Prostate gland (tissue), 2 donors: ENCODE results near the gene EML4. TPM values are rescaled to one million over a fixed set of nuclear protein-coding genes. Genes with fewer than 3 reads are reported as not detected.

Experiments
- DNase-seq: peaks from one replicate; pipeline ENCODE4 v3.0.0-alpha.2; 2019; ENCODE audit warnings: low spot score
- H3K27ac ChIP-seq, 2 donors: fragments of 200-600 bp; sonication (generic); 2 replicates each; pipeline ENCODE4 v1.5.1; 2017 to 2019
- H3K27me3 ChIP-seq: fragments of 200-600 bp; sonication (generic); replicated peaks from 2 replicates; pipeline ENCODE4 v1.5.1; 2019; ENCODE audit not compliant: insufficient read depth
- H3K36me3 ChIP-seq, 2 donors: fragments of 200-600 bp; sonication (generic); 1 replicate in 1 of 2; 2 replicates in 1 of 2; pipeline versions ENCODE4 v1.5.1 to v1.8.1; 2017 to 2019
- H3K4me1 ChIP-seq: fragments of 200-600 bp; sonication (generic); replicated peaks from 2 replicates; pipeline ENCODE4 v1.5.1; 2019
- H3K4me3 ChIP-seq, 2 donors: fragments of 200-600 bp; sonication (generic); 2 replicates each; pipeline ENCODE4 v1.5.1; 2017 to 2019
- H3K9me3 ChIP-seq: fragments of 200-600 bp; sonication (generic); 2 replicates; pipeline ENCODE4 v1.5.1; 2017
- POLR2A ChIP-seq: fragments of 450-650 bp; IDR thresholded peaks from one replicate; pipeline ENCODE4 v1.6.1; 2016; ENCODE audit warnings: antibody characterized with exemption, mild to moderate bottlenecking
- POLR2AphosphoS5 ChIP-seq: sonication (generic); formaldehyde crosslinking; IDR thresholded peaks from one replicate; pipeline ENCODE4 v1.6.1; 2017; ENCODE audit warnings: antibody characterized with exemption
- WGBS: methylation state at CpG from one replicate; pipeline ENCODE4 v1.1.5; 2018; 5-methylcytosine and 5-hydroxymethylcytosine counted together
- intact Hi-C: fragments of 100-400 bp; cut with DNase I; formaldehyde crosslinking; loops from one replicate; pipeline ENCODE4 v1.14.2; 2022
- total RNA-seq, 2 donors: library from RNA; depleted of rRNA; stranded (reverse); fragments of >200 nt; gene quantifications; one replicate each; pipeline ENCODE4 v1.1.0, GENCODE V29; 2016
- TF ChIP-seq, protein P1 (sequence below), 4 experiments: fragments of 200-600 bp in 2 of 4; fragments of 450-650 bp in 2 of 4; sonication (generic) in 2 of 4; IDR thresholded peaks; 1 replicate in 3 of 4; 2 replicates in 1 of 4; pipeline ENCODE4 v1.5.1; 2016 to 2019; ENCODE audit warnings: antibody characterized with exemption in 4 of 4, mild to moderate bottlenecking in 2 of 4, moderate library complexity in 2 of 4

EML4 gene
- total RNA-seq, 2 donors from 2014 or later = 26.3 to 38.2 TPM

DNA sequence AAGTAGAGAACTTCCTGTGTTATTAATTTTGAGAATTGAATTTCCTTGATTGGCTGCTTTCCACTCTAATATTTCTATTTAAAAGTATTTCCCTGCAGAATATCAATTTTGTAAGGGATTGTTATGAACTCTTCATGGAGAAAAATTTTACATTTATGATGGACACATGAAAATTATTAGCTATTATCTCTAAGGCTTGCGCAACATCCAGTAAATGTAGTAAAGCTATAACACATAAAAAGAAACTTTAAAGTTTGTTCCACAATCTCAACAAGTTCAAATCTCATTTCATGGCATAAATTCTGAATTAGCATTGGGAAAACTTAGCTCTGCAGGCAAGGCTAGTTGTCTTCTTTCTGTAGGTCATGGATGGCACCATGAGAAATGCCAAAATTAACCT lies 4.2 kb upstream of the EML4 start:
- no peak overlapping the region for H3K27ac ChIP-seq
- H3K27me3 ChIP-seq = no peaks in the 10 kb centered on the region
- WGBS = 58% methylated on average over 1 of the region's 1 CpG
- TF ChIP-seq, protein P1, sequence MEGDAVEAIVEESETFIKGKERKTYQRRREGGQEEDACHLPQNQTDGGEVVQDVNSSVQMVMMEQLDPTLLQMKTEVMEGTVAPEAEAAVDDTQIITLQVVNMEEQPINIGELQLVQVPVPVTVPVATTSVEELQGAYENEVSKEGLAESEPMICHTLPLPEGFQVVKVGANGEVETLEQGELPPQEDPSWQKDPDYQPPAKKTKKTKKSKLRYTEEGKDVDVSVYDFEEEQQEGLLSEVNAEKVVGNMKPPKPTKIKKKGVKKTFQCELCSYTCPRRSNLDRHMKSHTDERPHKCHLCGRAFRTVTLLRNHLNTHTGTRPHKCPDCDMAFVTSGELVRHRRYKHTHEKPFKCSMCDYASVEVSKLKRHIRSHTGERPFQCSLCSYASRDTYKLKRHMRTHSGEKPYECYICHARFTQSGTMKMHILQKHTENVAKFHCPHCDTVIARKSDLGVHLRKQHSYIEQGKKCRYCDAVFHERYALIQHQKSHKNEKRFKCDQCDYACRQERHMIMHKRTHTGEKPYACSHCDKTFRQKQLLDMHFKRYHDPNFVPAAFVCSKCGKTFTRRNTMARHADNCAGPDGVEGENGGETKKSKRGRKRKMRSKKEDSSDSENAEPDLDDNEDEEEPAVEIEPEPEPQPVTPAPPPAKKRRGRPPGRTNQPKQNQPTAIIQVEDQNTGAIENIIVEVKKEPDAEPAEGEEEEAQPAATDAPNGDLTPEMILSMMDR (IDR thresholded peaks at IDR 0.05) = no peak
- no peak for TF ChIP-seq POLR2A
- no peak for TF ChIP-seq POLR2AphosphoS5
- H3K36me3 ChIP-seq = no peaks in the 10 kb centered on the region
- H3K4me3 ChIP-seq = no peak overlapping the region
- no peaks in the 10 kb centered on the region for H3K4me1 ChIP-seq
- no peak for DNase-seq
- no peaks in the 10 kb centered on the region for H3K9me3 ChIP-seq
- intact Hi-C loops = no loop called here

DNA sequence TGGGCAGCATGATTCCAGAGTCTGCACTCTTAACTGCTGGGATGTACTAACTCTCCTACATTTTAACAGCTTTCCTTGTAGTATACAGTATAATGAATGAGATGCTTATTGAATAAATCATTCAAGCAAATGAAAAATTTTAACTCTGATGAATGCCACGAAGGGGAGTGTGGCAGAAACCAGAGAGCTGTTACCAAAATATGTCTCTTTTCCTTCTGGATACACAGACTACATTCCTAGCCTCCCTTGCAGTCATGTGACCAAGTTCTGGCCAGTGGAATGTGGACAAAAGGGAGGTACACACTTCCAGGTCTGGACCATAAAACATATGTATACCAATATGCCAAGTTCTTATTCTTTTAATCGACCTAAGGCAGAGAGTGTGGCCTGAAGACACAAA lies 1.7 kb upstream of the EML4 start:
- TF ChIP-seq, protein P1 (IDR thresholded peaks at IDR 0.05) = no peak
- TF ChIP-seq POLR2A (no peak), POLR2AphosphoS5 (no peak)
- Histone ChIP-seq H3K4me3 (no peak overlapping the region), H3K4me1 (no peaks in the 10 kb centered on the region), H3K27me3 (no peaks in the 10 kb centered on the region), H3K27ac (no peak overlapping the region), H3K36me3 (no peaks in the 10 kb centered on the region), H3K9me3 (no peaks in the 10 kb centered on the region)
- intact Hi-C loops = no loop called here
- WGBS = 21% methylated on average over 2 of the region's 2 CpGs
- no peak for DNase-seq

DNA sequence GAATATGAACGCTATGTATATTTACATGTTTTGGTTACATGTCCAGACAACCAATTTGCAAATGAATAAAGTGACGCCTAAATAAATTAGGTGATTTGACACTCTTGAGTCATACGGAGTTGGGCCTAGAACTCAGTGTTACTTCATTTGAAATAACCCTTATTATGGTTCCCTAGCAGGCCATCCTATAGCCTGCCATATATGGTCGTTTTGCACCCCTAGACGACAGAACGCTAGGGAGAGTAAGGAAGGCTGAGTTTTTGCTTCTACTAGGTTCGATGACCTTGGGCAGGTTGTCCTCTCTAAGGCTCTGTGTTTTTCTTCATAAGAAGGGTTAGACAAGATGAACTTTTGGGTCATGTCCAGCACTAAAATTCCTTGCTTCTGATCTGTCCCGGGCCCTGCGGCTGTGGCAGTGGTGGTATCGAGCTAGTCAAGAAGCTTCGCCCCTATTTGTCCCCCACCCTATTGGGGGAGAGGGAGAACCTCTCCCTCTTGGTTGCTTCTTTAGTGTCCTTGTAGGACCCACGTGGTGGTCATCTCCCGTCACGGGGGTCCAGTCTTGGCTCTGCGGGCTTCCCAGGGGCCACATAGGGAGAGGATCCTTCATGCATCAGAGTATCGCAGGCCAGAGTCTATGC lies 574 bp upstream of the EML4 start:
- peak overlapping the region; percentile 60 to 66 for H3K27ac ChIP-seq
- H3K4me1 ChIP-seq = no peaks in the 10 kb centered on the region
- no peak overlapping the region for H3K4me3 ChIP-seq
- 86% methylated on average over 16 of the region's 16 CpGs for WGBS
- no peak for DNase-seq
- TF ChIP-seq, protein P1 (IDR thresholded peaks at IDR 0.05) = no peak
- TF ChIP-seq POLR2AphosphoS5 = no peak
- TF ChIP-seq POLR2A = no peak
- no peaks in the 10 kb centered on the region for H3K9me3 ChIP-seq
- H3K27me3 ChIP-seq = no peaks in the 10 kb centered on the region
- no peaks in the 10 kb centered on the region for H3K36me3 ChIP-seq
- intact Hi-C loops = no loop called here

DNA sequence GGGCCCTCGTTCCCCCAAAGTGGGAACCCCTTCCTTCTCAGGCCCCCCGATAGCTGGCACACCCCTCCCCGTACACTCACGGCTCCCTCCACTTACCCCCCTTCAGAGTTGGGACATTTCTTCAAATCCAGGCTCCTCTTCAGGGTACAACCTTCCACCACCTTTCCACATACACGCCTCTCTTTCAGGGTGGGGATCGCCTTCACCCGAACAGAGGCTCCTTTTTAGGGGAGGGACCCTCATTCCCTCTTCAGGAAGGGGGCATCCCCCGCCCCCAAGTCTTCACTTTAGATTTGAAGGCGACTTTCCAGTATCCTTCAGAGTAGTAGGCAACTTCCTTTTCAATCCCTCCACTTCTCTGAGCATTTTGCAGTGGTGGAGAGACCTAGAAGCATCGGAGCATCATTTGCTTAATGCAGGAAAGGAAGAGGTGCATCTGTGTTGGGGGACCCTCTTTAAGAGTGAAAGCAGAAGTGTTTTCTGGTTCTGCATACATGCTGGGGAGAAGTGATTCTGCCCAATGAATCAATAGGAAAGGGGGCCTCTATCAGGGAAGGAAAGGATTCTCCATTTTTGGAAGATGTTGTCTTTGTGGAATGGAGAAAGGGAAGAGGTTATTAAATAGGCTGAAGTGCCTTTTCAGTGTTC lies 845 bp downstream of the EML4 start:
- Histone ChIP-seq H3K9me3 (no peaks in the 10 kb centered on the region), H3K27me3 (no peaks in the 10 kb centered on the region), H3K36me3 (no peaks in the 10 kb centered on the region), H3K4me1 (no peaks in the 10 kb centered on the region), H3K4me3 (peak overlapping the region; percentile 68 to 85), H3K27ac (peak overlapping the region; percentile 84 to 86)
- TF ChIP-seq POLR2A = no peak
- TF ChIP-seq, protein P1 (IDR thresholded peaks at IDR 0.05) = no peak
- no peak for TF ChIP-seq POLR2AphosphoS5
- intact Hi-C loops = no loop called here
- under 1% methylated on average over 10 of the region's 10 CpGs for WGBS
- DNase-seq = no peak
